Ureter (tissue), 1 donor: ENCODE measurements around the gene VSX1. TPM values are rescaled to one million over a fixed set of nuclear protein-coding genes. Genes with fewer than 3 reads are reported as not detected.
A peak's percentile ranks its signal among the peaks of the same experiment; 100 is the strongest.

Source experiments
- DNase-seq: peaks from one replicate; pipeline ENCODE4 v3.0.0-alpha.2; 2020; ENCODE audit warnings: low spot score
- total RNA-seq: library from RNA; stranded (reverse); gene quantifications from one replicate; pipeline ENCODE4 v1.2.4, GENCODE V29; 2023
- donor health status: DM: yes; HTN: yes; CAD: no.

The VSX1 gene
- total RNA-seq, 1 donor from 2014 or later = not detected

- DNase-seq = no peak
Observed at GRCh38 chr20:25065625-25066338, 16.2 kb downstream of the VSX1 start.

GRCh38 chr20:25065072-25065624 lies 16.8 kb downstream of the VSX1 start:
- no peak for DNase-seq

- DNase-seq = no peak
Observed at GRCh38 chr20:25064561-25065071, 17.3 kb downstream of the VSX1 start.

- DNase-seq = no peak
Observed at GRCh38 chr20:25063981-25064380, 18.0 kb downstream of the VSX1 start.

GRCh38 chr20:25063546-25063945 lies 18.4 kb downstream of the VSX1 start:
- DNase-seq = no peak

GRCh38 chr20:25062841-25063240 lies 19.1 kb downstream of the VSX1 start:
- no peak for DNase-seq

- no peak for DNase-seq
Observed at GRCh38 chr20:25061821-25062530, 20.0 kb downstream of the VSX1 start.

- DNase-seq = no peak
Observed at GRCh38 chr20:25061103-25061799, 20.7 kb downstream of the VSX1 start.

- DNase-seq = no peak
Observed at GRCh38 chr20:25059866-25060465, 22.0 kb downstream of the VSX1 start.

GRCh38 chr20:25058847-25059810 lies 22.8 kb downstream of the VSX1 start:
- no peak for DNase-seq

GRCh38 chr20:25058051-25058846 lies 23.7 kb downstream of the VSX1 start, which contains the start of gene ACSS1:
Gene ACSS1, minus strand, starts transcription at chr20:25058139. Its CDS starts 37 bp downstream, at chr20:25058102.
- peak; percentile 79 for DNase-seq

GRCh38 chr20:25057234-25058050 lies 24.5 kb downstream of the VSX1 start:
- peak; percentile 82 for DNase-seq

GRCh38 chr20:25056690-25057233 lies 25.2 kb downstream of the VSX1 start:
- DNase-seq = no peak

- no peak for DNase-seq
Observed at GRCh38 chr20:25055711-25056495, 26.0 kb downstream of the VSX1 start.

GRCh38 chr20:25054995-25055629 lies 26.8 kb downstream of the VSX1 start:
- no peak for DNase-seq

- DNase-seq = no peak
Observed at GRCh38 chr20:25054096-25054820, 27.7 kb downstream of the VSX1 start.
